Vagina (tissue), 2 donors: Measurements from ENCODE around the gene ETV2. TPM values are rescaled to one million over a fixed set of nuclear protein-coding genes. Genes with fewer than 3 reads are reported as not detected.

ENCODE experiments used
- DNase-seq, 2 donors: peaks; one replicate each; pipeline ENCODE4 v3.0.0-alpha.2; 2017; ENCODE audit errors: extremely low spot score in 2 of 2
- H3K27ac ChIP-seq: fragments of 200-600 bp; sonication (generic); one replicate; pipeline ENCODE4 v1.5.1; 2019
- H3K27me3 ChIP-seq: fragments of 200-600 bp; sonication (generic); one replicate; pipeline ENCODE4 v1.5.1; 2019
- H3K36me3 ChIP-seq, 2 donors: fragments of 200-600 bp; sonication (generic); one replicate each; pipeline ENCODE4 v1.5.1; 2017 to 2019
- H3K4me1 ChIP-seq: fragments of 200-600 bp; sonication (generic); one replicate; pipeline ENCODE4 v1.5.1; 2019
- H3K4me3 ChIP-seq, 2 donors: fragments of 200-600 bp; sonication (generic); 1 replicate in 1 of 2; 2 replicates in 1 of 2; pipeline ENCODE4 v1.5.1; 2016 to 2019
- H3K9me3 ChIP-seq: fragments of 200-600 bp; sonication (generic); one replicate; pipeline ENCODE4 v1.5.1; 2019
- CTCF ChIP-seq, 3 experiments: fragments of 450-650 bp in 2 of 3; fragments of 200-600 bp in 1 of 3; sonication (generic) in 1 of 3; IDR thresholded peaks; one replicate each; pipeline ENCODE4 v1.5.1; 2017 to 2019; ENCODE audit warnings: antibody characterized with exemption in 3 of 3, mild to moderate bottlenecking in 2 of 3, moderate library complexity in 2 of 3
- POLR2A ChIP-seq, 2 donors: fragments of 450-650 bp; IDR thresholded peaks; one replicate each; pipeline ENCODE4 v1.6.1; 2017; ENCODE audit warnings: antibody characterized with exemption in 2 of 2, mild to moderate bottlenecking in 2 of 2, moderate library complexity in 2 of 2
- POLR2AphosphoS5 ChIP-seq, 2 donors: sonication (generic); formaldehyde crosslinking; IDR thresholded peaks; one replicate each; pipeline ENCODE4 v1.9.0; 2017; ENCODE audit warnings: antibody characterized with exemption in 2 of 2, mild to moderate bottlenecking in 2 of 2, low read depth in 1 of 2; ENCODE audit not compliant: insufficient read depth in 1 of 2
- intact Hi-C: fragments of 100-400 bp; cut with DNase I; formaldehyde crosslinking; loops from one replicate; pipeline ENCODE4 v1.15.1; 2023
- total RNA-seq: library from RNA; depleted of rRNA; stranded (reverse); fragments of >200 nt; gene quantifications from one replicate; pipeline ENCODE4 v1.2.3, GENCODE V29; 2016

The ETV2 gene
- total RNA-seq, 1 donor from 2014 or later = not detected

- peaks cover 23% of the 10 kb centered on the region for H3K4me1 ChIP-seq
- intact Hi-C loops = no loop called here
- peak overlapping the region; percentile 80 to 84 for H3K4me3 ChIP-seq
- H3K9me3 ChIP-seq = no peaks in the 10 kb centered on the region
- H3K36me3 ChIP-seq = peaks cover 0 to 41% of the 10 kb centered on the region in 2 donors
- TF ChIP-seq CTCF (IDR thresholded peaks at IDR 0.05) = no peak
- TF ChIP-seq POLR2AphosphoS5 (IDR thresholded peaks at IDR 0.05; ENCODE audit: insufficient read depth in 1 of 2, low read depth in 1 of 2) = no peak
- TF ChIP-seq POLR2A (IDR thresholded peaks at IDR 0.05) = no peak
- no peak for DNase-seq
- H3K27me3 ChIP-seq = no peaks in the 10 kb centered on the region
- peak overlapping the region; percentile 88 for H3K27ac ChIP-seq
Measured at GRCh38 chr19:35629332-35629633, 12.3 kb upstream of the ETV2 start.

GRCh38 chr19:35633727-35634440 is 7.7 kb upstream of the ETV2 start:
- TF ChIP-seq POLR2AphosphoS5 (IDR thresholded peaks at IDR 0.05; ENCODE audit: insufficient read depth in 1 of 2, low read depth in 1 of 2) (no peak), CTCF (IDR thresholded peaks at IDR 0.05) (no peak)
- no peak overlapping the region for H3K27ac ChIP-seq
- H3K4me1 ChIP-seq = peaks cover 18% of the 10 kb centered on the region
- no peaks in the 10 kb centered on the region for H3K9me3 ChIP-seq
- intact Hi-C loops = no loop called here
- no peak for DNase-seq
- H3K27me3 ChIP-seq = no peaks in the 10 kb centered on the region
- peaks cover 0 to 75% of the 10 kb centered on the region in 2 donors for H3K36me3 ChIP-seq
- H3K4me3 ChIP-seq = no peak overlapping the region

- no peak for DNase-seq
- no peaks in the 10 kb centered on the region for H3K9me3 ChIP-seq
- peaks cover 0 to 61% of the 10 kb centered on the region in 2 donors for H3K36me3 ChIP-seq
- H3K27ac ChIP-seq = no peak overlapping the region
- peaks cover 3% of the 10 kb centered on the region for H3K4me1 ChIP-seq
- no peak overlapping the region for H3K4me3 ChIP-seq
- intact Hi-C loops = no loop called here
- TF ChIP-seq POLR2A (IDR thresholded peaks at IDR 0.05) = no peak
- no peak for TF ChIP-seq CTCF (IDR thresholded peaks at IDR 0.05)
- TF ChIP-seq POLR2AphosphoS5 (IDR thresholded peaks at IDR 0.05; ENCODE audit: insufficient read depth in 1 of 2, low read depth in 1 of 2) = no peak
- H3K27me3 ChIP-seq = no peaks in the 10 kb centered on the region
Measured at GRCh38 chr19:35636651-35637050, 4.9 kb upstream of the ETV2 start.

- Histone ChIP-seq H3K9me3 (no peaks in the 10 kb centered on the region), H3K27me3 (no peaks in the 10 kb centered on the region), H3K4me3 (no peak overlapping the region), H3K4me1 (peaks cover 8% of the 10 kb centered on the region), H3K27ac (no peak overlapping the region), H3K36me3 (peaks cover 0 to 55% of the 10 kb centered on the region in 2 donors)
- TF ChIP-seq POLR2AphosphoS5 (IDR thresholded peaks at IDR 0.05; ENCODE audit: insufficient read depth in 1 of 2, low read depth in 1 of 2) (no peak), CTCF (IDR thresholded peaks at IDR 0.05) (no peak), POLR2A (IDR thresholded peaks at IDR 0.05) (no peak)
- DNase-seq = no peak
- intact Hi-C loops = no loop called here
Measured at GRCh38 chr19:35637165-35637564, 4.4 kb upstream of the ETV2 start.

- H3K4me3 ChIP-seq = no peak overlapping the region
- no peak overlapping the region for H3K27ac ChIP-seq
- H3K4me1 ChIP-seq = peaks cover 19% of the 10 kb centered on the region
- H3K27me3 ChIP-seq = no peaks in the 10 kb centered on the region
- TF ChIP-seq POLR2A (IDR thresholded peaks at IDR 0.05) = no peak
- no peak for TF ChIP-seq POLR2AphosphoS5 (IDR thresholded peaks at IDR 0.05; ENCODE audit: insufficient read depth in 1 of 2, low read depth in 1 of 2)
- TF ChIP-seq CTCF (IDR thresholded peaks at IDR 0.05) = no peak
- peaks cover 0 to 34% of the 10 kb centered on the region in 2 donors for H3K36me3 ChIP-seq
- DNase-seq = peak in 1 of 2 donors; percentile 64
- intact Hi-C loops = no loop called here
- H3K9me3 ChIP-seq = no peaks in the 10 kb centered on the region
Measured at GRCh38 chr19:35639321-35639639, 2.3 kb upstream of the ETV2 start.
